Measurements from ENCODE around the gene MED29.

The MED29 gene

DNA sequence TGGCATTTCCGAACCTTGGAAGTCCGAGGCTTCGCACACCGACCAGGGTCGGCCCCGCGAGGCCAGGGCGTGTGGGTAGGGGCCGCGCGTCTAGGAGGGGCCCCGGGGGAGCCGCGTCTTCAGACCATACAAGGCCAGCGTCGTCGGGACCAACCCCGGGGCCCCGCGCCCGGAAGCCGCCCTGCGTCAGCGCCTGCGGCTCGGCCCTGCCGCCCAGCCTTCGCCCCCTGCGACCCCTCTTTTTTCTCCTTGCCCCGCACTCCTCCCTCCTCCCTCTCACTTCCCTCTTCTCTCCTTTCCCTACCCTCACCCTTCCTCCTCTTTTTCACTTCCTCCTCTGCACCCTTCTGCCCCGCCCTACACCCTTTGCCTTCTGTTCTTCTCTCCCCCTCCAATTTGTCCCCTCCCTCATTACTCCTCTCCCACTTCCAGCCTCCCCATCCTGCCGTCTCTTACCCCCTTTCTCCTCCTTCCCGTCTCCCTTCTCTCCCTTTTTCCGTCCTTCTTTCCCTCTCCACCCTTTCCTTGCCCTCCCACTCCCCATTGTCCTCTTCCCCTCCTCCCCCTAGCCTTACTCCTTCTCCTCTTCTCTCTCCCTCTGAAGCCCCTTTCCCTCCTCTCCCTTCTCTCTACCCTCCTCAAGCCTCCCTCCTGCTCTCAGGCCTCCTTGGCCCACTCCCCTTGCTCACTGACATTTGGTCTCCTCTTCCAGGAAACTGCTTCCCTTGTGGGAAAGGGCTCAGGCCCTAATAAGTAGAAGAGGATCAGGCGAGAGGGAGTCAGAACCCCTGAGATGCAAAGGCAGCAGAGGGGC is 19.0 kb downstream of the MED29 start:
- peak in 1 of 2 donors; percentile 47 for DNase-seq (ENCODE audit: low read depth in 2 of 2)

DNA sequence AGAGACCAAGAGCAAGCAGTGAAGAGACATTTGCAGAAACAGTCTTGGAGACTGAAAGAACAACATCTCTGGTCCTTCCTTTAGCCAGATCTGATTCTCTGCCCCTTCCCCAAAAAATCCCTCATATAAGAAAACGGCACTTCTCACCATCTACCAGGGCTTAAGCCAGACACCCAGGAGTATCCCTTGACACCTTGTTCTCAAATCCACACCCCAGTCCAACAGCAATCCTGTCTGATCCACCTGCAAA is 19.6 kb downstream of the MED29 start:
- DNase-seq (ENCODE audit: low read depth in 2 of 2), result no peak

DNA sequence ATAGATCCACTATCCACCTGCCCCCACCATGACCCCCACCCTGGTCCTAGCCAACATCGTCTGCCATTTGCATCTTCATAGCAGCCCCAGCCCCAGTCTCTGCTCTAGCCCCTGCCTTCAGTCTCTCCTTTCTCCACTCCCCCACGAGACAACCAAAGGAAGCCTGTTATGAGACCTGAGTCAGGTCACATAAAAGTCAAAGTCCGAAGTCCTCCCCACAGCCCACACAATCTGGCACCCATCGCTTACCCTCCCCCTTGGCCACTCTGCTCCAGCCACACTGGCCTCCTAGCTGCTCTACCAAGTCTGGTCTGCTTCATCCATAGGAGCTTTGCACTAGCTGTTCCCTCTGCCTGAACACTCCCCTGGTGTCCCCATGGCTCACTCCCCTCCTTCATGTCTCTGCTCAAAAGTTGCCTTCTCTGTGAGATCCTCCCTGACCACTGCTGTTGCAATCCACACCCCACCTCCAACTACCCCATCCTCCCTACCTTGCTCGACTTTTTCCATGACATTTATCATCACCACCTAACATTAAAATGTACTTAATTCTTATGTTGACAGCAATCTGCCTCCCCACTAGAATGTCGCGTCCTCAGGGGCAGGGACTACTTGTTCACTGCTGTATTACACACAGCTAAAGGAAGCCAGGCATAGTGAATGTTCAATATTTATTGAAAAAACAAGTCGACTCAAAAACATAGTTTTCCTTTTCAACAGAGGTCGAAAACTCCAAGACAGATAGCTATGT is 20.1 kb downstream of the MED29 start:
- no peak for DNase-seq (ENCODE audit: low read depth in 2 of 2)

DNA sequence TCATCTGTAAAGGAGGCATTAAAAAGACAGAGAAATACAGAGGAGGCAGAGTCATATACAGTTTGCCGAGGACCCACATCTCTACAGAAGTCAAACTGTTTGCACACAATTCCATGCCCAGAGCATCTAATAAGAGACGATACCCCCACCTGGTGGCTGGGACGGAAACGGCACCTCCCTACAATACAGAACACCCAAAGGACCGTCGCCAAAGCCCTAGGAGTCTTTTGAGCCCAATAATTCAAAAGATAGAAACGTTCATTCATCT is 20.6 kb downstream of the MED29 start:
- peak; percentile 78 to 86 for DNase-seq (ENCODE audit: low read depth in 2 of 2)

DNA sequence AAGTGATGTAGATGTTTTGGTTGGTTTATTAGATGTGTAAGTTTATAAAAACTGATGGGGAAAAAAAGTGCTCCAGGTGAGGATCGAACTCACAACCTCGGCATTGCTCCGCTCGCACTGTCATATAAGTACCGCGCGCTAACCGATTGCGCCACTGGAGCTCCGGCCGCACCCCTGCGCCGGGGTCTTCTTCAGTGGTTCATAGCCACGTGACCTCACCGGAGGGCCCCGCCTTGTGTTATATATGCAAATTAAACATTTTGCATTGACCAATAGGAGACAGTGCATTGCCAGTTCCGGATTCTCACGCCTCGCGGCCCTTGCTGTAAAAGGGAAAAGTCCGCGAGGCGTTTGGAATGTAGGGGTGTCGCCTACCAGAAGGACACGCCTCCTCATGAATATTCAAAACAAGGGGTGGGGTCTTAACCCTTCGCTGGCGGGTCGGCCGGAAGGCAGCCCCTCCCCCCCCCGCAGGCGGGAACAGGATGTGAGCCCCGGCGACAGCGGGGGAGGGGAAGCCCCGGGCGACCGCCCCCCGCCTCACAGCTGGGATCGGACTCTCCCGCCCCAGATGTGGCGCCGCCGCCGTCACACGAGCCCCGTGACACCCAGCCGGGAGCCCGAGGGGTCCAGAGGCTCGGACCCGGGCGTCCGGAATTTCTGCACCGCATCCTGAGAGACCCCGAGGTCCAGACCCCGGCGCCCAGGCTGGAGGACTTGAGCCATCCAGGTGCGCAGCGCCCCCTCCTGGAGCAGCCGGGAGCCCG is 21.1 kb downstream of the MED29 start, which contains the start of gene PLEKHG2:
Gene PLEKHG2 (plus strand): TSS at position 570 of the 767 bp plus-strand sequence. CDS start 1,418 bp downstream, outside the sequence.
- DNase-seq (ENCODE audit: low read depth in 2 of 2), result peak; percentile 95 to 96

DNA sequence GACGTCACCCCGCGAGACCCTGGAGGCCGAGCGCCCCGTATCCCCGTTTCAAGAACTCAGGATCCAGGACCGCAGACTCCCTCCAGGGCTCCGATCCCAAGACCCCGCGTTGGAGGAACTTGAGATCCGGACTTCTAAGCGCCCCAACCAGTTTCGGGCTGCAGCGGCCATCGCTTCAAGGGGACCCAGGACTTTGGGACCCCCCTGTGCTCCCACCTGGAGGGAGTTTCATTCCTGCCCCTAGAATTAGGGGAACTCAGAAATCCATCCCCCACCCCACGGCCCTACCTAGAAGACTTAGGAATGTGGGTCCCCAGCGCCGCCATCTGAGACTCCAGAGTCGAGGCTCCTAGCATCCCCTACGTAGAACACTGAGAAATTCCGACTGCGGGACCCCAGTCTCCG is 21.7 kb downstream of the MED29 start:
- no peak for DNase-seq (ENCODE audit: low read depth in 2 of 2)

DNA sequence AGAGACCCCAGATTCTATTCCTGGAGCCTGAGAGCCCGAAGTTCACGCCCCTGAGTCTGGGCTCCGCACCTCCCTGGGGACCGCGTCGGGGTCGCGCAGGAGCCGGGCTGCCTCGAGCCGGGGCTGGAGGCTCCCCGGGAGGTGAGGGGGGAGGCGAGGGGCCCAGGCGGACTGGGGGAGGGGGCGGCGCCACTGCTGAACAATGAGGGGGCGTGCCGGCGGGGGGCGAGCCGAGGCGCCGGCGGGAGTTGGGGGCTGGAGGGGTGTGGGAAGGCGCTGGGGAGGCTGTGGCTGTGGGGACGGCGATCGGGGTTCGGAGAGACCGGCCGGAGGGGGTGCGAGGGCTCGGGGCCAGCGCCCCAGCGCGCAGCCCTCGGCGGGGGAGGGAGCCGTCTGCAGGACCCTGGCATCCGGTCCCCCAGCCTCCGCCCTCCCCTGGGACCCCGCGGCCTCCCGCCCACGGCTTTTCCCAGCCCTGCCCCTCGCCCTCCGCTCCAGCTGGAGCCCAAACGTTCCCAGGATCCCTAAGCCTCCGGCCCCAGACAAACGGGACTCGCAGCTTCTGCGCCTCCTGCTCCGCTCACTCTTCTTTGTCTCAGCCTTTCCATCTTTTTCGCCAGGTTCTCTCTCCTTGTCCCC is 22.2 kb downstream of the MED29 start:
- DNase-seq (ENCODE audit: low read depth in 2 of 2), result no peak

DNA sequence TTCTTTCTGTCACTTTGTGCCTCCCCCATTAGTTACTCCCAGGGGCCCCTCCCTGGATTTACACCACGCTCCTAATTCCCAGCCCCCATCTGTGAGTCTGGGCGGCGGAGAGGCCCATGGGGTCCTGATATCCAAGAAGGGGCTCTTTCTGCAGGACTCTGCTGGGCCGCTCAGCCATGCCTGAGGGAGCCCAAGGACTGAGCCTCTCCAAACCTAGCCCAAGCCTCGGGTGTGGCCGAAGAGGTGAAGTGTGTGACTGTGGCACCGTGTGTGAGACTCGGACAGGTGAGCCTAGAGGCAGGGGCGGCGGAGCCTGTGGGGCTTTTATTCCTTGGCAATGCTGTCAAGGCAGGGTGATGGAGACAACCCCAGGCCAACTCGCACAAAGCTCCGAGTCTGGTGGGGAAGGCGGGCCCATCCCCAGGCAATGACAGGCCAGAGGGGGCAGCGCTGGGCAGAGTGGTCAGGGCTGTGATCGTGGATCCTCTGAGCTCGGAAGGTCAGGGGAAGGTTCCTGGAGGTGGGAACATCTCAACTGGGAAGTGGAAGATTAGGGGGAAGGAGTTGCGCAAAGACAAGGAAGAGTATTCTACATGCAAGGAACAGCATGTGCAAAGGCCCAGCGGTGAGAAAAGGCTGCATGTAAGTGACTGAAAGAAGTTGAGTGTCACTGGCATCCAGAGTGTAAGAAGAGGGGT is 22.9 kb downstream of the MED29 start:
- DNase-seq (ENCODE audit: low read depth in 2 of 2), result no peak

DNA sequence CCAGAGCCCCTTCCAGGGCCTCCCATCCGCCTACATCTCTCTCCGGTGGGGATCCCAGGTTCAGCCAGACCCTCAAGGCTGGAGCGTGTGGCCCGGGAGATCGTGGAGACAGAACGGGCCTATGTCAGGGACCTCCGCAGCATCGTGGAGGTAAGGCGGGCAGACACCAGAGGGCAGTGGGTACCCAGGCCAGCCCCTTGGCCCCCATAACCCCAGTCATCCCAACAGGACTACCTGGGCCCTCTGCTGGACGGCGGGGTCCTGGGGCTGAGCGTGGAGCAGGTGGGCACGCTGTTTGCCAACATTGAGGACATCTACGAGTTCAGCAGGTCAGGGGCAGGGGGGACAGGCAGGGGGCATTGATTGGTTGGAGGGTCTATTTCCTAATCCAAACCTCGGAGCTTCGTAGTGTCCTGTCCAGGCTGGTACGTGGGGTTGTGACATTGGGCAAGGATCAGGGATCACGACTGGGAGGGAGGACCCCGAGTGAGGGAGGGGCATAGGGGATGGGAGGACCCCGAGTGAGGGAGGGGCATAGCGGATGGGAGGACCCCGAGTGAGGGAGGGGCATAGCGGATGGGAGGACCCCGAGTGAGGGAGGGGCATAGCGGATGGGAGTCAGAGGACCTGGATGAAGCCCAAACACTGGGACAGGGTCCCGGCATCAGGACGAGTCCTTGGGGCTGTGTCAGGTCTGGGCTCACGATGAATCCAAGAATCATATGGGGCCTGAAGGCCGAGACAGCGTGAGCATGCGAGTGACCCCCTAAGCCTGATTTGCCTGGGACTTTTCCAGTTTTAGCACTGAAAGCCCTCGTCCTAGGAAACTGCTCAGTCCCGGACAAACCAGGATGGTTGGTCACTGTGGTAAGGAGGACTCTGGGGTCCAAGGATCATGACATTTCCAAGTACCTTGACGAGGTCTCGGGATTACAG is 24.2 kb downstream of the MED29 start:
- no peak for DNase-seq (ENCODE audit: low read depth in 2 of 2)

DNA sequence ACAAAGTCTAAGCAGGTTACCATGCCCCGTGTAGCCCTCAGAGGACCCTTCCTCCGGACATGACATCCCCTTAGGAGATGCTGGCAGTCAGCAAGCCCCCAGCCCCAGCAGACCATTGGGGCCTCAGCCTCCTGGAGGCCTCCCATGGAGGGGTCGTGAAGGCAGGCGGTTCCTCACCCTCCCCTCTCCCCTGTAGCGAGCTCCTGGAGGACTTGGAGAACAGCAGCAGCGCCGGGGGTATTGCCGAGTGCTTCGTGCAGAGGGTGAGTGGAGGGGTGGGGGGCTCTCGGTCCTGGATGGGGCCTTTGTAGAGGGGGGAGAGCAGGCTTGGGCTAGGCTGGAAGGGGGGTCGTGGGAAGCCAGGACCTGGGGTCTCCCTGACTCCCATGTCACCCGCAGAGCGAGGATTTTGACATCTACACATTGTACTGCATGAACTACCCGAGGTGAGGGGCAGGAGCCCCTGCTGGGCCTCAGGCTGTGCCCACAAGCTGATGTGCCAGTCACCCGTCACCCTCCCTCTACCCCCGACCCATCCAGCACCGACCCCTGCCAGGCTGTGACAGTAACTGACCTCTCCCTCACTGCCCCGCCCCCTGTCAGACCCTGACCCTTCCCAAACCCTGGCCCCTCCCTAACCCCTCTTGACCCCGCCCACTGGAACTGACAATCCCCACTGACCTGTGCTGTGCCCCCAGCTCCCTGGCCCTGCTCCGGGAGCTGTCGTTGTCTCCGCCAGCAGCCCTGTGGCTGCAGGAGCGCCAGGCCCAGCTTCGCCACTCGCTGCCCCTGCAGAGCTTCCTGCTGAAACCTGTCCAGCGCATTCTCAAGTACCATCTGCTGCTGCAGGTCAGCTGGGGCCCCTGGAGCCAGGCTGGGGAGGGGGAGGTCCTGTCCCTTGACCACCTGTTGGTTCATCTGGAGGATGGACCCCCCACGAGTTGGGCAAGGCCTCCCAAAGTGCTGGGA is 25.3 kb downstream of the MED29 start:
- no peak for DNase-seq (ENCODE audit: low read depth in 2 of 2)

DNA sequence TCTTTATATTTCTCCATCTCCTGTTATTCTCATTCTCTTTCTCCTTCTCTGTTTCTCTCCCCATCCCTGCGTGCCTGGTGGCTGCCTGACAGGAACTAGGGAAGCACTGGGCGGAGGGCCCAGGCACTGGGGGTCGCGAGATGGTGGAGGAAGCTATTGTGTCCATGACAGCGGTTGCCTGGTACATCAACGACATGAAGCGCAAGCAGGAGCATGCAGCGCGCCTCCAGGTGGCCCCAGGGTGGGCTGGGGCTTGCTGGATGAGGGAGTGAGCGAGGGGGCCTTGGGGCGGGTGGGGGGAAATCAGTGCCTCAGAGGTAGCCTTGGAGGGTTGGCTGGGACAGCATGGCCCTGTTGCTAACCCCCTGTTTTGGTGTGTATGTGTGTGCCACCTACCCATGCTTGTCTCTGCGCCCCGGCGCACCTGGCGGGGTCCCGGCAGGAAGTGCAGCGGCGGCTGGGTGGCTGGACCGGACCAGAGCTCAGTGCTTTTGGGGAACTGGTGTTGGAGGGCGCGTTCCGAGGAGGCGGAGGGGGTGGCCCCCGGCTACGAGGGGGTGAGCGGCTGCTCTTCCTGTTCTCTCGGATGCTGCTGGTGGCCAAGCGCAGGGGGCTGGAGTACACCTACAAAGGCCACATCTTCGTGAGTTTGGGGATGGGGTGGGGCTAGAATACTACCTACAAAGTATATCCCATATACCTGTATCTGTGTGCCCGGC is 26.4 kb downstream of the MED29 start:
- no peak for DNase-seq (ENCODE audit: low read depth in 2 of 2)

DNA sequence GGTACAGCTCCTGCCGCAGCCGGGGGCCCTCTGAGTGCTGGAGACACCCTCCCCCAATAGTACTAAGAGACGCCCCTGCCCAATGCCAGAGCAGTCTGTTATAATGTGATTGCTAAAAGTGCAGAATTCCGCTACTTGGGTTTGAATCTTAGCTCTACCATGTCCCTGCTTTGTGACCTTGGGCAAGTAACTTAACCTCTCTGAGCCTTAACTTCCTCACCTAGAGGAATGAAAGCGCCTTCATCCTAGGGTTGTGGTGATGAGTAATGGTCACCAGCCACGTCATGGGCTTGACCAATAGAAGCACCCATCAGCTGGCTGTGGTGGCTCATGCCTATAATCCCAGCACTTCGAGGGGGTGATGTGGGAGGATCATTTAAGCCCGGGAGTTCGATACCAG is 27.8 kb downstream of the MED29 start:
- DNase-seq (ENCODE audit: low read depth in 2 of 2), result no peak

DNA sequence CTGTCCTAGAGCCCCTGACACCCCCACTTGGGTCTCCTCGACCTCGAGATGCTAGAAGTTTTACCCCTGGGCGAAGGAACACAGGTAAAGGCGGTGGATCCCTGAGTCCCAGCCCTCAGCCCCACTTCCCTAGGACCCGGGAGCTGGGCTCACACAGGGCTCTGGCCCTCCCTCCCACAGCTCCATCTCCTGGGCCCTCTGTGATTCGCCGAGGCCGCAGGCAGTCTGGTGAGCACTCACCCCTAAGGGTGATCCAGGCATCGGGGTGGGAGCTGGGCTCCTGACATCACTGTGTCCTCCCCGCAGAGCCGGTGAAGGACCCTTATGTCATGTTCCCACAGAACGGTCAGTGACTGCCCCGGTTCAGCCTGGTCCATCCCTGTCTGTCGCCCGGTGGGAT is 29.6 kb downstream of the MED29 start:
- no peak for DNase-seq (ENCODE audit: low read depth in 2 of 2)

DNA sequence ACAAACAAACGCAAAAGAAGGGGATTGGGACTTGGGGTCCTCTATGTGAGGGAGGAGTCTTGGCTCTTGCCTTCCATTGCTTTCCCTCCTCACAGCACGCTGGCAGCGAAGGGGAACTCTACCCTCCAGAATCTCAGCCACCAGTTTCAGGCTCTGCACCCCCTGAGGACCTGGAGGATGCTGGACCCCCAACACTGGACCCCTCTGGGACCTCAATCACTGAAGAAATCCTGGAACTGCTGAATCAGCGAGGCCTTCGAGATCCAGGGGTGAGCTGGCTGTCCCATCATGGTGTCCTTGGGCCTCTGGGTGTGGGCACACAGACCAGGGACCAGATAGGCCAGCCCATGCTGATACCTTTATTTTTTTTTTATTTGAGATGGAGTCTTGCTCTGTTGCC is 30.8 kb downstream of the MED29 start:
- DNase-seq (ENCODE audit: low read depth in 2 of 2), result no peak

DNA sequence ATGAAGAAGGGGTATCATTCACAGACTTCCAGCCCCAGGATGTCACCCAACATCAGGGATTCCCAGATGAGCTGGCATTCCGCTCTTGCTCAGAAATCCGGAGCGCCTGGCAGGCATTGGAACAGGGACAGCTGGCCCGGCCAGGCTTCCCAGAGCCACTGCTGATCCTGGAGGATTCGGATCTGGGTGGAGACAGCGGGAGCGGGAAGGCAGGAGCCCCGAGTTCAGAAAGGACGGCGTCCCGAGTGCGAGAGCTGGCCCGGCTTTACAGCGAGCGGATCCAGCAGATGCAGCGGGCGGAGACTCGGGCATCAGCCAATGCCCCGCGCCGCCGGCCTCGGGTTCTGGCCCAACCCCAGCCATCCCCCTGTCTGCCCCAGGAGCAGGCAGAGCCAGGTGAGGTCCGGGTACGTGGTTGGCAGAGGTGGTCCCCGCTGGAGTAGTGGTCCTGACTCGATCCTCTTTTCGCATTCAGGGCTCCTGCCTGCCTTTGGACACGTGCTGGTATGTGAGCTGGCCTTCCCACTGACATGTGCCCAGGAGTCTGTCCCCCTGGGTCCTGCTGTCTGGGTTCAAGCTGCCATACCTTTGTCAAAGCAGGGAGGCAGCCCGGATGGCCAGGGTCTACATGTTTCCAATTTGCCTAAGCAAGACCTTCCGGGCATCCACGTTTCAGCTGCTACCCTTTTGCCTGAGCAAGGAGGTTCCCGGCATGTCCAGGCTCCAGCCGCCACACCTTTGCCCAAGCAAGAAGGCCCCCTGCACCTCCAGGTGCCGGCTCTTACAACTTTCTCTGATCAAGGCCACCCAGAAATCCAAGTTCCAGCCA is 32.3 kb downstream of the MED29 start:
- DNase-seq (ENCODE audit: low read depth in 2 of 2), result no peak

DNA sequence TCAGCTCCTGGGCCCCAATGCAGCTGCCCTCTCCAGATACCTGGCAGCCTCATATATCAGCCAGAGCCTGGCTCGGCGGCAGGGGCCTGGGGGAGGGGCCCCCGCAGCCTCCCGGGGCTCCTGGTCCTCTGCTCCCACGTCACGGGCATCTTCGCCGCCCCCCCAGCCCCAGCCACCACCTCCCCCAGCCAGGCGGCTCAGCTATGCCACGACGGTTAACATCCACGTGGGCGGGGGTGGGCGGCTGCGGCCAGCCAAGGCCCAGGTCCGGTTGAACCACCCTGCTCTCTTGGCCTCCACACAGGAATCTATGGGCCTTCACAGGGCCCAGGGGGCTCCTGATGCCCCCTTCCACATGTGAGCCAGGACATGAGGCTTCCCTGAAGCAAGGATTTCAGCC is 33.8 kb downstream of the MED29 start:
- DNase-seq (ENCODE audit: low read depth in 2 of 2), result no peak

DNA sequence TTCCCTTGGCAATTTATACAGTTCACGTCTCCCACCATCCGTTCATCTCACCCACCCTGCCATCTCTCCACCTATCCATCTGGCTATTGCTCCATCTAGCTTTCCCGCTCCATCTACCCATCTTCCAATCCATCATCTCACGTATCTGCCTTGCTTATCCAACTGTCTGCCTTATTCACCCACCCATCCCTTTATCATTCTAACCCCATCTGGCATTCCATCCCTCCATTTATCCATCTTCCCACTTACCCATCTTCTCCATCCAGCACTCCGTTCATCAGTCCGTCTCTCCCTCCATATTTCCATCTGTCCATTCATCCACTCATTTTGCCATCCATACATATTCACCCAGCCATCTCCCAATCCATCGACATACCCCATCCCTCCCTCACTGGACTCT is 34.6 kb downstream of the MED29 start:
- no peak for DNase-seq (ENCODE audit: low read depth in 2 of 2)

DNA sequence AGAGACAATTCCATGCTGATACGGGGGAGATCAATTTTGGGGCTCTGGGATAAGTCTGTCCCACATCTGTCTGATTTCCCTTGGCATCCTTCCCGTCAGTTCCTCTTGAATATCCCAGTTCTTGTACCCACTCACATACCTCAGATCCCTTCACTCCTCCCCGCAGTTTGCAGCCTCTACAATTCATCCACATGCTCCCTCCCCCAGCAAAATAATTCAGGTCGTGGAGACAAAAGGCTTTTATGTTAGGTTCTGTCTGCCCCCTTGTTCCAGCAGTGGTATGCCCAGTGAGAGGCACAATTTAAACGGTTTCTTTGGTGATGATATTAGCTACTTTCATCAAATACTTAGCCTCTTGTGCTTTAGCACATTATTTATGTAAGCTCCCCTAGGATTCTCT is 35.0 kb downstream of the MED29 start:
- DNase-seq (ENCODE audit: low read depth in 2 of 2), result no peak
